Gastrocnemius medialis (tissue), 4 donors: ENCODE measurements around the gene ACIN1.

Experiments
- POLR2A ChIP-seq, 2 donors: fragments of 450-650 bp; IDR thresholded peaks; one replicate each; pipeline ENCODE4 v1.6.1; 2017; ENCODE audit warnings: antibody characterized with exemption in 2 of 2, mild to moderate bottlenecking in 2 of 2, moderate library complexity in 2 of 2
- TF ChIP-seq, protein P1 (sequence below), 5 experiments: fragments of 450-650 bp in 3 of 5; fragments of 200-600 bp in 2 of 5; sonication (generic) in 2 of 5; IDR thresholded peaks in 4 of 5; conservative IDR thresholded peaks in 1 of 5; 1 replicate in 4 of 5; 2 replicates in 1 of 5; pipeline ENCODE4 v1.5.1; 2016 to 2019; ENCODE audit warnings: antibody characterized with exemption in 5 of 5, mild to moderate bottlenecking in 3 of 5, moderate library complexity in 3 of 5

DNA sequence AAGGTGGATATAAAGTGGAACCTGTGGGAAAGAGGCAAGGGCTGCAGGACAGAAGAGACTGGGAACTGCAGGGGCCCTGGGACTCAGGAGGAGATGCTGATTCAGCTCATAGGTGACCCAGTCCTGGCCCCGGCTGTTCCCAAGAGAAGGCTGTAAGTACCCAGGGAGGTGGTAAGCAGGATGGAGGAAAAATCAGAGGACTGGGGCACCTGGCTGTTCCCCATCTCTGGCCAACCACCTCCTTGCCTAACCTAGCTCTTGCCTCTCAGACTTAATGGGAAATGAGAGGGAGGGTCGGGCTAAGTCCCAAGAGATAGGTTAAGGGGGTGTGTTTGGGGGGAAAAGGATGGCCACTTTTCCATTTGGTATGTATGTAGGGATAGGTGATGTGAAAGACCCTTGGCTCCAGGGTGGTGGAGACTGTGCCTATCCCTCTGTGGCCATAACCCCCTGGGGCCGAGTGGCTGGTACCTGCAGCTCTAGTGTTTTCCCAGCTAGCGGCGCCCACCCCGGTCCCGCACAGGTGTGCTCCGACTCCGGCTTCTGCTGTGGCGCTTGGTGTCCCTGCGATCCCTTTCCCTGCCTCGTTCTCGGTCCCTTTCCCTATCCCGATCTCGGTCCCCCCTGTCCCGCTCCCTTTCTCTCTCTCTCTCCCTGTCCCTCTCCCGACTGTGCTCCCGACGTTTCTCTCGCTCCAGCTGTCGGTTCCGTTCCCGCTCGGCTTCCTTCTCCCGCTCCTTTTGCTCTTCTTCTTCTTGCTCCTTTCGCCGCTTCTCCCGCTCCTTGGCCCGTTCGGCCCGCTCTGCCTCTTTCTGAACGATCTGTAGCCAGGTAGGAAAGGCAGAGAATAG, 36.1 kb downstream of the ACIN1 start:
- TF ChIP-seq POLR2A (IDR thresholded peaks at IDR 0.05): no peak
- TF ChIP-seq, protein P1, sequence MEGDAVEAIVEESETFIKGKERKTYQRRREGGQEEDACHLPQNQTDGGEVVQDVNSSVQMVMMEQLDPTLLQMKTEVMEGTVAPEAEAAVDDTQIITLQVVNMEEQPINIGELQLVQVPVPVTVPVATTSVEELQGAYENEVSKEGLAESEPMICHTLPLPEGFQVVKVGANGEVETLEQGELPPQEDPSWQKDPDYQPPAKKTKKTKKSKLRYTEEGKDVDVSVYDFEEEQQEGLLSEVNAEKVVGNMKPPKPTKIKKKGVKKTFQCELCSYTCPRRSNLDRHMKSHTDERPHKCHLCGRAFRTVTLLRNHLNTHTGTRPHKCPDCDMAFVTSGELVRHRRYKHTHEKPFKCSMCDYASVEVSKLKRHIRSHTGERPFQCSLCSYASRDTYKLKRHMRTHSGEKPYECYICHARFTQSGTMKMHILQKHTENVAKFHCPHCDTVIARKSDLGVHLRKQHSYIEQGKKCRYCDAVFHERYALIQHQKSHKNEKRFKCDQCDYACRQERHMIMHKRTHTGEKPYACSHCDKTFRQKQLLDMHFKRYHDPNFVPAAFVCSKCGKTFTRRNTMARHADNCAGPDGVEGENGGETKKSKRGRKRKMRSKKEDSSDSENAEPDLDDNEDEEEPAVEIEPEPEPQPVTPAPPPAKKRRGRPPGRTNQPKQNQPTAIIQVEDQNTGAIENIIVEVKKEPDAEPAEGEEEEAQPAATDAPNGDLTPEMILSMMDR (IDR thresholded peaks at IDR 0.05 in 4 of 5, conservative IDR thresholded peaks at IDR 0.05 in 1 of 5): no peak
